OCI-LY1 (cell line): ENCODE measurements around the gene TMLHE.

Source experiments
- CTCF ChIP-seq: fragments of 200-600 bp; sonication (generic), shearing (Covaris generic); IDR thresholded peaks from 2 replicates; pipeline ENCODE4 v1.5.1; 2017; ENCODE audit warnings: mild to moderate bottlenecking, antibody characterized with exemption, low read length, moderate library complexity, mixed read lengths
- EZH2 ChIP-seq: fragments of 200-600 bp; sonication (generic), shearing (Covaris generic); IDR thresholded peaks from 2 replicates; pipeline ENCODE4 v1.8.0; 2017; ENCODE audit warnings: borderline replicate concordance, mixed run types, mild to moderate bottlenecking, antibody characterized with exemption, low read length, moderate library complexity, mixed read lengths

GRCh38 chrX:155505296-155505695, 107.5 kb downstream of the TMLHE start:
- TF ChIP-seq CTCF (no peak), EZH2 (no peak)
